ENCODE results near the gene NEBL. TPM values are rescaled to one million over a fixed set of nuclear protein-coding genes. Genes with fewer than 3 reads are reported as not detected.

NEBL gene
- total and polyA plus RNA-seq, 8 donors: 4.1 to 18.7 (median 15.1) TPM

DNA sequence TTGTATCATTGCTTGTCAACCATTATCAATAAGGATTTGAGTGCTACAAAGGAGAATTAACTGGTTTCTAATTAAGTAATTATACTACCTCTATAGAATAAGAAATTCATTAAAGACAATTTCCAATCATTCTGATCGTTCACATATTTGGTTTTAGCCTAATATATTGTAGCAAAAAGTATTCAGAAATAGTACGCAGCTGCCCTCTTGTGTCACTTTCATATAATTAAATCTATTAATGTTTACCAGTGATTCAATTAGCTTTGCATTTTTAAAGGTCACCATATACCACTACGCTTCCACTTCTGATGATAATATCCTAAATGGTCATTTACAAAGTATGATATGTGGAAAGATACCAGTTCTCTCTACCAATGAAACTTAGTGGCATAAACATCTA is 128.3 kb downstream of the NEBL start:
- Histone ChIP-seq H3K27ac (no peak overlapping the region), H3K4me3 (no peak overlapping the region), H3K9me3 (no peaks in the 10 kb centered on the region), H3K4me1 (no peaks in the 10 kb centered on the region), H3K27me3 (peaks cover 0 to under 1% (median 0%) of the 10 kb centered on the region in 4 donors), H3K36me3 (no peaks in the 10 kb centered on the region)
- ATAC-seq (no peak), DNase-seq (no peak), FAIRE-seq (peak; percentile 13)
- intact Hi-C loops (cut with DNase I): no loop called here
- TF ChIP-seq, protein P1, sequence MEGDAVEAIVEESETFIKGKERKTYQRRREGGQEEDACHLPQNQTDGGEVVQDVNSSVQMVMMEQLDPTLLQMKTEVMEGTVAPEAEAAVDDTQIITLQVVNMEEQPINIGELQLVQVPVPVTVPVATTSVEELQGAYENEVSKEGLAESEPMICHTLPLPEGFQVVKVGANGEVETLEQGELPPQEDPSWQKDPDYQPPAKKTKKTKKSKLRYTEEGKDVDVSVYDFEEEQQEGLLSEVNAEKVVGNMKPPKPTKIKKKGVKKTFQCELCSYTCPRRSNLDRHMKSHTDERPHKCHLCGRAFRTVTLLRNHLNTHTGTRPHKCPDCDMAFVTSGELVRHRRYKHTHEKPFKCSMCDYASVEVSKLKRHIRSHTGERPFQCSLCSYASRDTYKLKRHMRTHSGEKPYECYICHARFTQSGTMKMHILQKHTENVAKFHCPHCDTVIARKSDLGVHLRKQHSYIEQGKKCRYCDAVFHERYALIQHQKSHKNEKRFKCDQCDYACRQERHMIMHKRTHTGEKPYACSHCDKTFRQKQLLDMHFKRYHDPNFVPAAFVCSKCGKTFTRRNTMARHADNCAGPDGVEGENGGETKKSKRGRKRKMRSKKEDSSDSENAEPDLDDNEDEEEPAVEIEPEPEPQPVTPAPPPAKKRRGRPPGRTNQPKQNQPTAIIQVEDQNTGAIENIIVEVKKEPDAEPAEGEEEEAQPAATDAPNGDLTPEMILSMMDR (IDR thresholded peaks at IDR 0.05): peak in 1 of 4 donors; percentile 7
- WGBS, 2 donors: 8 to 11% methylated on average over 3 of the region's 3 CpGs

DNA sequence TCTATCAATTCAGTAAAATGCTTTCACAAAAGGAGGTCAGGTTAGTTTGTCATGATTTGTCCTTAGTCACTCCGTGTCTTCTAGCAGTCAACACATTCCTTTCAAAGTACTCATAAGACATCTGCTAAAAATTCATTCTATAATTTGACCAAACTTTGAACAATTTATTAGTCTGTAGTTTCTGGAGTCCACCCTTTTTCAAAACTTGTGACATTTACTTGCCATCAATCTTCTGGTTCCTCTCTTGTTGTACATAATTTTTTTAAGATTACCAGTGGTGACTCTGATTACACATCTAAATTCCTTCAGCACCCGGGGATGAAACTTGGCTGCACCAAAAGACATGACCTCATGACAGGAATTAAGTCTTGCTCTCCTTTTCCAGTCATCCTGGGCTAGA is 130.1 kb downstream of the NEBL start:
- 26 to 34% methylated on average over 2 of the region's 2 CpGs for WGBS, 2 donors
- no peak for FAIRE-seq
- intact Hi-C loops (cut with DNase I): no loop called here
- no peaks in the 10 kb centered on the region for H3K9me3 ChIP-seq
- no peaks in the 10 kb centered on the region for H3K4me1 ChIP-seq
- TF ChIP-seq, protein P1 (IDR thresholded peaks at IDR 0.05): no peak
- no peaks in the 10 kb centered on the region for H3K36me3 ChIP-seq
- ATAC-seq: no peak
- no peaks in the 10 kb centered on the region for H3K27me3 ChIP-seq
- H3K27ac ChIP-seq: no peak overlapping the region
- no peak overlapping the region for H3K4me3 ChIP-seq
- no peak for DNase-seq

DNA sequence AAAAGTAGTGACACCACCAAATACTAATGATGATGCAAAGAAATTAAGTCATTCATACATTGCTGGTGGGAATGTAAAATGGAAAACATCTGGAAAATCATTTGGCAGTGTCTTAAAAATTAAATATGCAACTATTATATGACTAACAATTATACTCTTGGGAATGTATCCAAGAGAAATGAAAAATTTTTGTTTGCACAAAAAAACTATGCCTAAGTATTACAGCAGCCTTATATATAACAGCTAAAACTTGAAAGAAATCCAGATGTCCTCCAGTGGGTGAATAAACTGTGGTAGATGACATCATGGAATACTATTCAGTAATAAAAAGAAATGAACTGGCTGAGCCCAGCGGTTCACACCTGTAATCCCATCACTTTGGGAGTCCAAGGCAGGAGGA is 132.0 kb downstream of the NEBL start:
- TF ChIP-seq, protein P1 (IDR thresholded peaks at IDR 0.05): no peak
- intact Hi-C loops (cut with DNase I): no loop called here
- DNase-seq (no peak), ATAC-seq (no peak), FAIRE-seq (no peak)
- 46 to 88% methylated on average over 1 of the region's 1 CpG for WGBS, 2 donors
- Histone ChIP-seq H3K9me3 (no peaks in the 10 kb centered on the region), H3K27ac (no peak overlapping the region), H3K4me3 (no peak overlapping the region), H3K4me1 (no peaks in the 10 kb centered on the region), H3K36me3 (no peaks in the 10 kb centered on the region), H3K27me3 (no peaks in the 10 kb centered on the region)

DNA sequence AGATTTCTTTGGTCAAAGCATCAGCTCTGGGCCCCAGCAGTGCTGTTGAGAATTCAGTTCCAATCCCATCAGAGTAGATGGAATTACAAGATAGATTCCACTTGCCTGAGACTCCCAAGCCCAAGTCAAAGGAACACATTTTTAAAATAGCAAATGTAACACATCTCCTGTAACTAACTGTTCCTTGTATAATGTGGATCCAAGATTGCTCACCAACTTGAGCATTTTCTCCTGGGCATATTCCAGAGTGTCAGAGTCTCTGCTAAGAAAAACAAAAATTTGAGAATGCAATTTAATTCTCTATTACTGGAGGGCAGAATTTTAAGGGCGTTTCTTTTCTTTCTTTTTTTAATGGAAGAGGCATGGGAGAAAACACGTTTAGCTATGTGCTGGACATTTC is 136.7 kb downstream of the NEBL start:
- Histone ChIP-seq H3K27ac (no peak overlapping the region), H3K9me3 (no peaks in the 10 kb centered on the region), H3K4me3 (no peak overlapping the region), H3K36me3 (no peaks in the 10 kb centered on the region), H3K4me1 (no peaks in the 10 kb centered on the region), H3K27me3 (no peaks in the 10 kb centered on the region)
- intact Hi-C loops (cut with DNase I): no loop called here
- TF ChIP-seq, protein P1 (IDR thresholded peaks at IDR 0.05): no peak
- ATAC-seq: no peak
- DNase-seq: no peak
- 51 to 69% methylated on average over 2 of the region's 2 CpGs for WGBS, 2 donors
- FAIRE-seq: no peak

DNA sequence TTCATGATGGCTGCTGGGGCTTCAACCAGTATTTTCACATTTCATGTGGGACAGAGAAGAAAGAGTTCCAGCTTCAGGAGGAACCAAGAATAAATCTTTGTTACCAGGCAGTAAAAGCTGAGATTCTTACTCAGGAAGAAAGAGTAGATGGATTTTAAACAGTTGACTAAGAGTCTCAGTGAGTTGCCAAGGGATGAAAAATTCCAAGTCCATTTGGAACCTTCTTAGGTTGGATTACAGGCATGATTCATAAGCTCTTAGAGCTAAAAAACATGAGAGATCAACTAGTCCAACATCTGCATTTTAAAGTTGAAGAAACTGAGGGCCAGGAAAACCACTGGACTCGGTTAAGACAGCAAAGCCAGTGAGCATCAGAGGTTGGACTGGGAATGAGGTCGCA is 148.6 kb downstream of the NEBL start:
- no peaks in the 10 kb centered on the region for H3K27me3 ChIP-seq
- H3K4me1 ChIP-seq: no peaks in the 10 kb centered on the region
- intact Hi-C loops (cut with DNase I): no loop called here
- TF ChIP-seq, protein P1 (IDR thresholded peaks at IDR 0.05): no peak
- H3K27ac ChIP-seq: no peak overlapping the region
- FAIRE-seq (no peak), ATAC-seq (no peak), DNase-seq (no peak)
- no peaks in the 10 kb centered on the region for H3K9me3 ChIP-seq
- no peaks in the 10 kb centered on the region for H3K36me3 ChIP-seq
- H3K4me3 ChIP-seq: no peak overlapping the region
- WGBS, 2 donors: 59 to 73% methylated on average over 2 of the region's 2 CpGs
